GM21529 (cell line): Measurements from ENCODE around the gene SLC44A5.
"Not testable (repeated sequence)": the region's sequence is repeated elsewhere in the genome, so short reads cannot be mapped to it uniquely, and the experiment has no call there.

Experiments
- ATAC-seq: cut with Tn5 transposase; IDR thresholded peaks from one replicate; pipeline ENCODE4 v1.9.1; 2021; ENCODE audit not compliant: unreplicated experiment

The SLC44A5 gene

DNA sequence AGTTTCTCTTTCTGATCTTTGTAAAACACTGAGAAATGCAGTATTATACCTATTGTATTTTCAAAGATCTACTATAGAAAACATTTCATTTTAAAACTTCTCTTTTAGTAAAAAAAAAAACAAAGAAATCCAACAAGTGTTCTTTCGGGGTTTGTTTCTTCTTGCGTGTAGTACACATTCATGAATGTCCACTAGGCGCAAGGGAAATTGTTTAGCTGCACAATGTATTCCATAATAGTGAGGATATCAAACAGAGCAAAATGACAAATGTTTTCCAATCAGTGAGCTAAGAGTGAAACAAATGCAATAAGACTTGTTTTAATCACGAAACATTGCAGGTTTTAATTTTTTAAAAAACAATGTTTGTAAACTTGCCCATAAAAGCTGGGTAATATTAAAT, 408.2 kb downstream of the SLC44A5 start:
- no peak for ATAC-seq

DNA sequence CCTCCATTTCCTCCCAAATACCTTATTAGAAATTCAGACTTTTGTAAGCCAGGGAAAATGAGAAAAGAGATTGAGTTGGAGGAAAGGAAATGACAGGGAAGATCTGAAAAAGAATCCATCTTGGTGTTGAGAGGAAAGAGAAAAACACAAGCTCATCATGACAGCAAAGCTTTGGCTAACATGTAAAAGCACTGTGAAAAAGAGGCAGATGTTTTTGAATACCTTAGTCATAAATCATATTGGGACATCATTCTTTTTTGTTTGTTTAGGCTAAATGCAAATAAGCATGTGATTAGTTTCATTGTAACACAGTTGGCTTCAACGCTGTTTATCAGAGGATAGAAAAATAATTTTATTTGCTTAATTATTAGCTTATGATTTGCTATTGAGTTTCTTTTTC, 412.2 kb downstream of the SLC44A5 start:
- ATAC-seq, result no peak

DNA sequence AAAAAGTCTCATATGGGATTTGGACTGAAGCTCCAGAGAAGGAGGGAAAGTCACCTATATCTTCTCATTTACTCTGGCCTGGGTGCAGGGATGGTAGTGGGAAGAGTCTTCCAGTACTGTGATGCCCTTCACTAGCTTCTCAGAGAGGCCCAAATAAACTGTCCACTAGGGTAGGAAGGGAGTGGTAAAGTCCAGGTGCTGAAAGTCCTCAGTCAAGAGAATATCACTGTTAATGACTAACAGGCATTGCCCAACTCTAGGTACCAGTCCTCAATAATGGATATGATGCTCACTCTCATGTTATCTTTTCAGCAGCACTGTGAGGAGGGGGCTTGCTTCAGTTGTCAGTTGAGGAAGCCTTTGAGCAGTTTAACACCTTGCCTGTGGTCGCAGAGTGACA, 412.8 kb downstream of the SLC44A5 start:
- ATAC-seq, result no peak

DNA sequence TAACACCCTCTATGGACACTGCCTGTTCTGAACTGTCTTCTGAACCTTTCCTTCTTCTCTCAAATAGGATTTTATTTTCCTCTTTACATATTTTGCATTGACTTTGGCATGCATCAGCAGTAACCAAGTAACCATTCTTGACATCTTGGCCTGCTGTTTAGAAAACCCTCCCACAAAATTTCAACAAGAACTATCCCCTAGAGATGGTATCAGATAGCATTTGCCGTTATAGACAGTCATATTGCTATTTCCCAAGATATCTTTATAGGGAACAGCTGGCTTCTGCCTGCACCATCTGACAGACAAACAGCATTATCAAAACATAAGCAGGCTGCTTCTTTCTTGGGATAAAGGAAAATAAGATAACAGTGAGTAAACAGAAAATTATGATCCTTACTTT, 422.0 kb downstream of the SLC44A5 start:
- ATAC-seq, result no peak

DNA sequence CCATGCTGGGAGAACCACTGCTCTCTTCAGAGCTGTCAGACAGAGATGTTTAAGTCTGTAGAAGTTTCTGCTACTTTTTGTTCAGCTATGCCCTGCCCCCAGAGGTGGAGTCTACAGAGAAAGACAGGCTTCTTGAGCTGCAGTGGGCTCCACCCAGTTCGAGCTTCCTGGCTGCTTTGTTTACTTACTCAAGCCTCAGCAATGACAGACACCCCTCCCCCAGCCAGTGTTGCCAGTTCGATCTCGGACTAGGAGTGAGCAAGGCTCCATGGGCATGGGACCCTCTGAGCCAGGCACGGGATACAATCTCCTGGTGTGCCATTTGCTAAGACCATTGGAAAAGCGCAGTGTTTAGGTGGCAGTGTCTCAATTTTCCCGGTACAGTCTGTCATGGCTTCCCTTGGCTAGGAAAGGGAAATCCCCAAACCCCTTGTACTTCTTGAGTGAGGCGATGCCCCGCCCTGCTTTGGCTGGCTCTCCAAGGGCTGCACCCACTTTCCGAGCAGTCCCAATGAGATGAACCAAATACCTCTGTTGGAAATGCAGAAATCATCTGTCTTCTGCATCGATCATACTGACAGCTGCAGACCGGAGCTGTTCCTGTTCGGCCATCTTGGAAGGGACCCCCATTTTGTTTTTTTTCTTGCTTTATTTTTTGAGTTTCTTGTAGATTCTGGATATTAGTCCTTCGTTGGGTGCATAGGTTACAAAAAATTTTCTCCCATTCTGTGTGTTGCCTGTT, 429.5 kb downstream of the SLC44A5 start:
- not testable (repeated sequence) for ATAC-seq

DNA sequence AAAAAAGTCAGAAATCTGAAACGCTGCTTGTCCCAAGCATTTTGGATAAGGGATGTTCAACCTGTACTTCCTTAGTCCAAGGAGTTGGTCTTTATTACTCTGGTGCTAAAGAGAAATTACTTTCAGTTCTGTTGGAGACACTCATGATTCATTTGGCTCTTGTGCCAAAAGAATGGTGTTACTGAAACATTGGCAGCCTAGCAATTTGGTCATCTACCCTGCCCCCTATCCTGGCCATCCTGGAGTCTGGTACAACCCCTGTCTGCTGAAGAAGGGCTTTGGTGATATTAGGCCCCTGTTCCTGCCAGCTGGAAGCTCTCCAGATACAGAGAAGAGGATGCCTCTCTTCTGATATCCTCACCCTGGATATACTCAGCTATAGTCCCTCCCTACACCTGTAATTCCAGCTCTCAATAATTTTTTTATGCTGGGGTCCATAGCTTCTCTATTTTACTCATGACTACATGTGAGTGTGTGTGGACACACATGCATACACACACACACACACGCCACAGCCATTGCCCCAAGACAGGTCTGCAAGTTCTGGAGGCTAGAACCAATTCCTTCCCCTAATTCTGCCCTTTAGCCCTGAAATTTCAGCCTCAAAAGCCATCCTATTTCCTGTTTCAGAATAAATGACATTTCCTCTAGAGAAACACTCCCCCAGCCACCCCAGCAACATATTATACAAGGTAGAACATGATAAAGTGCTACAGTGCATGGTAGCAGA, 436.7 kb downstream of the SLC44A5 start:
- no peak for ATAC-seq

DNA sequence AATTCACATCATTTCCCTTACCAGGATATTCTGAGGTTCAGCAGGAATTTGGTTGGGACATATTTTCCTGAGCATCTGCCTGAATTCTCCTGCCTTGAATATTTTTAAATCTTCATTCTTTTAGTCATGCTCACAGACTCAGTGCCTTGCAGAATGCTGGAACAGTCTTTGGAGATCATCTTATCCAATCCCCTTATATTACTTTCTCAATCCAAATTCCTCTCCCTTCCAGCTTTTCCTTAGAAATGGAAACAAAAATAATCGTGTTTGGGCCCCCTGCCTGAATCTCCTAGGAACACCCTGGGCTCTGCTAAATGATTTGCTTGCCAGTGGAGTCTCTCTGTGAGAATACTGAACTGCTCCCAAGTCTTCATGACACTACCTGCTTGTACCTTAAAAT, 438.4 kb downstream of the SLC44A5 start:
- ATAC-seq, result no peak

DNA sequence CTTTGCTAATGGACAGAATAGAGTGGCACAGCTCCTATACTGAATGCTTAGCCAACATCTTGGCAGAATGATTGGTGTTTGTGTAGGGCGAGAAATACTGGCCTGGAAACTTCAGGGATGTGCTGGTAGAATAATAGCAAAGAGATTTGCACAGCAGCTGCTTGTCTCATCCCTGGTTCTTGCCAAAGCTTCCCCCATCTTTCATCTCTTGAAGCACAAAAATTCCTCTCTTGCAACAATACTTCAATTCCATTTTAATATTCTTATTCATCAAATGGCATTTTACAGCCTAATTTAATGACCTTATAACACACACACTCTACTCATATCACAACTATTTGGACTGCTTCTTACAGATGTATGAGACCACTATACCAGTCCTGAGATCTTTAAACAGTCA, 439.0 kb downstream of the SLC44A5 start:
- no peak for ATAC-seq

DNA sequence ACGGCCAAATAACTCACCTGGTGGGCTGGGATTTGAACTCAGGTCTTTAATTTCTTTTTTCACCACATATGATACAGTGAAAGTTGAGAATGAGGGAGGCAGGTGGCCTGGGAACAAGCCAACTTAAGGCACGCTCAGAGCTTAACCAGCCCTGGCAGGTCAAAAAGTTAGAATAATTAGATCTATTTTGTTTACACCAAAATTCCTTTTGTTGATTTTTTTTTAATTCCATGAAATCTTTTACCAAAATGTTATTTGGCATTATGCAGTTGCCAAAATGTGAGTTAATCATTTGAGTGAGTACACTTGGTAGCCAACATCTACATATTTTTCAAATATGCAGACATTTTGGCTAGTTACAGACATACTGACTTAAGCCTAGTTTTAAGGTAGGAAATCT, 439.9 kb downstream of the SLC44A5 start:
- ATAC-seq, result no peak

DNA sequence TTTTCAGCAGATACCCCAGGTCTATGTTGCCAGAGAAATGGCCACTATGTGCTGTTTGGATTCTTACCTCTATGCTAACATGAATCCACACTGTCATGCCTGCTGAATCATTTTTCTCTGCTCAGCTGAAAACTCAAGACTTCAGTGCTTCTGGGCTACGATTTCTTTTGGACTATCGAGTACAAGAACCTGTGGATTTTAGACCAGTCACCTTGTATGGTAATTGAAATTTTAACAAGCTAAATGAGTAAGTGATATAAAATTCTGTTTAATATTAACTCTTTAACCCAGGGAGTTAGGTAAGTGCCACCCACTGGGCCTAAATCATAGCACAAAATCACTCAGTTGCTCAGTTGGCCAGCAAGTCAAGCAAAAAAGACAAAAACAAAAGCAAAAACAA, 440.9 kb downstream of the SLC44A5 start:
- no peak for ATAC-seq

DNA sequence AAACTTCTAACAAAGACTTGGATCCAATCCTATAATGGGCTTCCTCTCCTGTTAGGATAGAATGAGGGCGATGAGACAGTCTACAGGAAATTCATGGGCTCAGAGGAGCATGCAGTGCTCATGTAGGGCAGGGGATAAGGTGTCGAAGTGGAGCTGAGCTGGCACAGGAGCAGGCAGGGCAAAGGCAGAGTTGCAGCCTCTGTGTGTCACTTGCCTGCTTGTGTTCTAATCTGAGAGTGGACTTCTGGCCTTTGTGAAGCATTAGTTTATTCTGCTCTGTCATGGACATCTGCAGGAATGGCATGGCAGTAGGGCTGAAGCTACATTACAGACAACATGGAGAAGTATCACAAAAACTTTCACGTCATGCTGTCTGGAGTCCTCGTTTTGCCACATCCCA, 444.1 kb downstream of the SLC44A5 start:
- ATAC-seq, result no peak

DNA sequence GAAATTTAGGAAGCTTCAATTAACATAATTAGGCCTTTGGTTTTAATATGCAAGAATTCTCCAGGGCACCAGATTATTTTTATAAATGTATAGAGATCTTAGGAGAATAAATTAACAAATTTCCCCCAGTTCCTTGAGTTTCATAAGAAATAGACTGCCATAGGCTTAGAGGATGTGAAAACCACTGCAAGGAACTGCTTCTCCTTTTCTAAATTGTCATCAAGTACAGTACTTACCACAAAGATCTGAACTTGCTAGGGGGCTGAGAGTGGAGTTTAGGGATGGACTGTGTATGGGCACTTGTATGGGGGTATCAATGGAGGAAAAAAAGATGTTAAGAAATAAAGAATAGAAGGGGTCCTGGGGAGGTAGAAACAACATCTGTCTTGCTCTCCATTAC, 445.6 kb downstream of the SLC44A5 start:
- ATAC-seq, result no peak

DNA sequence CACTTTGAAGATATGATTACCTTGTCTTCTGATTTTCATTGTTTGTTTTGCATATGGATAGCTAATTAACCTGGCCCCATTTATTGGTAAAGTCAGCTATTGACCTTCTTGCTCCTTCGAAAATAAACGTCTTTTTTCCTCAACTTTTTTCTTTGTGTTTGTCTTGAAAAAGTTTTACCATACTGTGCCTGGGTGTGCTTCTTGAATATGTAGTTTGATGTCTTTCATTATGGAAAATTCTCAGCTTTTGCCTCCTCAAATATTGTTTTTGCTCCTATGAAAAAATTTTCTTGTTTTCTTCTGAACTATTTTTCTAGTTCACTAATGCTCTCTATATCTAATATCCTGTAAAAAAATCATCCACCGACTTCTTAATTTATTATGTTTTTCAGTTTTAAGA, 451.8 kb downstream of the SLC44A5 start:
- no peak for ATAC-seq
